ENCODE data around the gene LCK. TPM values are rescaled to one million over a fixed set of nuclear protein-coding genes. Genes with fewer than 3 reads are reported as not detected.
A peak's percentile ranks its signal among the peaks of the same experiment; 100 is the strongest.

LCK gene
- polyA plus RNA-seq, 1 experiment = 0.11 TPM

GRCh38 chr1:32208891-32209328 lies 42.2 kb upstream of the LCK start, which contains the start of gene DCDC2B:
DCDC2B (plus strand) TSS chr1:32209089; CDS start chr1:32209094, 5 bp downstream.
- no peak within 1 kb of the TSS for H3K4me3 ChIP-seq (ENCODE audit: low read depth, low read length)
- peaks cover 6% of the 10 kb centered on the region; the same call in 1 of the 2 replicates for H3K36me3 ChIP-seq (ENCODE audit: control insufficient read depth, insufficient read depth, low read length)
- H3K27me3 ChIP-seq (ENCODE audit: control insufficient read depth, insufficient read depth, low read length) = no peaks in the 10 kb centered on the region
- POLR2A ChIA-PET = no interaction called here
- CTCF ChIA-PET = no interaction called here
- no peak for TF ChIP-seq CTCF (IDR thresholded peaks at IDR 0.05; ENCODE audit: insufficient read depth, low read depth, low read length)
- DNase-seq (ENCODE audit: low read depth) = no peak

GRCh38 chr1:32215629-32216480 lies 35.2 kb upstream of the LCK start:
- DNase-seq (ENCODE audit: low read depth) = no peak
- H3K36me3 ChIP-seq (ENCODE audit: control insufficient read depth, insufficient read depth, low read length) = peaks cover 21% of the 10 kb centered on the region
- H3K4me3 ChIP-seq (ENCODE audit: low read depth, low read length) = no peak overlapping the region
- peak; percentile 90 for TF ChIP-seq CTCF (IDR thresholded peaks at IDR 0.05; ENCODE audit: insufficient read depth, low read depth, low read length)
- no peaks in the 10 kb centered on the region for H3K27me3 ChIP-seq (ENCODE audit: control insufficient read depth, insufficient read depth, low read length)
- ChIA-PET POLR2A (interaction anchor here (0.5 to 0.8 kb wide), 4 partner anchors 20 to 120 kb away, joined by 3 to 17 read pairs (median 6); partner anchors contain the start of gene MARCKSL1), CTCF (interaction anchor here (0.6 to 4.0 kb wide), 42 partner anchors 8 to 198 kb away, joined by 3 to 35 read pairs (median 5); partner anchors contain the start of genes BSDC1, CCDC28B, FAM167B and HDAC1)

- POLR2A ChIA-PET = interaction anchor here (0.6 to 0.8 kb wide), 2 partner anchors 30 to 35 kb away, joined by 3 to 6 read pairs; no protein-coding TSS in a partner anchor
- no peak for TF ChIP-seq CTCF (IDR thresholded peaks at IDR 0.05; ENCODE audit: insufficient read depth, low read depth, low read length)
- H3K27me3 ChIP-seq (ENCODE audit: control insufficient read depth, insufficient read depth, low read length) = no peaks in the 10 kb centered on the region
Observed at GRCh38 chr1:32216566-32216965, 34.5 kb upstream of the LCK start.

GRCh38 chr1:32219022-32219421 lies 32.0 kb upstream of the LCK start:
- no peak overlapping the region for H3K4me3 ChIP-seq (ENCODE audit: low read depth, low read length)
- H3K36me3 ChIP-seq (ENCODE audit: control insufficient read depth, insufficient read depth, low read length) = peaks cover 19% of the 10 kb centered on the region
- ChIA-PET CTCF (interaction anchor here (1.2 to 1.8 kb wide), 2 partner anchors 29 to 181 kb away, joined by 5 read pairs; no protein-coding TSS in a partner anchor), POLR2A (interaction anchor here (0.7 kb wide), 1 partner anchor 23 kb away, joined by 7 read pairs; no protein-coding TSS in a partner anchor)
- no peaks in the 10 kb centered on the region for H3K27me3 ChIP-seq (ENCODE audit: control insufficient read depth, insufficient read depth, low read length)
- peak; percentile 54 for DNase-seq (ENCODE audit: low read depth)
- TF ChIP-seq CTCF (IDR thresholded peaks at IDR 0.05; ENCODE audit: insufficient read depth, low read depth, low read length) = no peak

More at GRCh38 chr1:32216566-32216965, 34.5 kb upstream of the LCK start:
- no peak for DNase-seq (ENCODE audit: low read depth)
- CTCF ChIA-PET = interaction anchor here (0.7 to 4.0 kb wide), 24 partner anchors 9 to 198 kb away, joined by 3 to 35 read pairs (median 7); partner anchors contain the start of genes BSDC1, CCDC28B, FAM167B and HDAC1
- H3K4me3 ChIP-seq (ENCODE audit: low read depth, low read length) = no peak overlapping the region
- peaks cover 21% of the 10 kb centered on the region for H3K36me3 ChIP-seq (ENCODE audit: control insufficient read depth, insufficient read depth, low read length)

Measured in BJ (cell line).